ENCODE data around the gene MSH6.
"Not testable (repeated sequence)": the region's sequence is repeated elsewhere in the genome, so short reads cannot be mapped to it uniquely, and the experiment has no call there.

MSH6 gene

GRCh38 chr2:47849368-47849767, 66.4 kb downstream of the MSH6 start:
- DNase-seq, result no peak

GRCh38 chr2:47850198-47850597, 67.3 kb downstream of the MSH6 start:
- no peak for DNase-seq

- DNase-seq, result not testable (repeated sequence)
Measured at GRCh38 chr2:47853067-47853777, 70.3 kb downstream of the MSH6 start.

All from stimulated activated CD4-positive, alpha-beta T cell treated with anti-CD3 and anti-CD28 coated beads, Interleukin-2, amount 100 ng/mL, for 24 hours (primary cell).